Endodermal cell (in vitro differentiated cells): ENCODE data around the gene CD22. TPM values are rescaled to one million over a fixed set of nuclear protein-coding genes. Genes with fewer than 3 reads are reported as not detected.
"Not testable (repeated sequence)": the region's sequence is repeated elsewhere in the genome, so short reads cannot be mapped to it uniquely, and the experiment has no call there.

Experiments
- DNase-seq: peaks from one replicate; pipeline ENCODE4 v3.0.0-alpha.2; 2017
- H3K27ac ChIP-seq: 2 replicates; pipeline ENCODE4 v1.5.1; 2013; ENCODE audit warnings: mild to moderate bottlenecking, low read depth, low read length, moderate library complexity
- H3K27me3 ChIP-seq: 2 replicates; pipeline ENCODE4 v1.6.1; 2013; ENCODE audit warnings: mild to moderate bottlenecking, low read length, moderate library complexity; ENCODE audit not compliant: insufficient read depth, control insufficient read depth, poor library complexity, severe bottlenecking
- H3K36me3 ChIP-seq: 2 replicates; pipeline ENCODE4 v1.7.0; 2013; ENCODE audit warnings: mild to moderate bottlenecking, low read length, moderate library complexity; ENCODE audit not compliant: control insufficient read depth, insufficient read depth
- H3K4me1 ChIP-seq: one replicate; pipeline ENCODE4 v1.7.0; 2013; ENCODE audit warnings: low read length; ENCODE audit not compliant: control insufficient read depth, insufficient read depth
- H3K4me3 ChIP-seq: 2 replicates; pipeline ENCODE4 v1.5.1; 2013; ENCODE audit warnings: mild to moderate bottlenecking, low read length, moderate library complexity
- H3K9ac ChIP-seq: 2 replicates; pipeline ENCODE4 v1.6.1; 2013; ENCODE audit warnings: mild to moderate bottlenecking, low read length, moderate library complexity; ENCODE audit not compliant: poor library complexity, severe bottlenecking; ENCODE audit errors: extremely low read depth
- H3K9me3 ChIP-seq: 2 replicates; pipeline ENCODE4 v1.6.1; 2013; ENCODE audit warnings: mild to moderate bottlenecking, low read length, moderate library complexity; ENCODE audit not compliant: control insufficient read depth
- H3K27ac Mint-ChIP-seq: 2 replicates; pipeline ENCODE4 v1.8.0; 2020; ENCODE audit warnings: mixed read lengths
- H3K27me3 Mint-ChIP-seq: 2 replicates; pipeline ENCODE4 v1.8.0; 2021; ENCODE audit warnings: mild to moderate bottlenecking, mixed read lengths; ENCODE audit not compliant: insufficient read depth
- H3K36me3 Mint-ChIP-seq: 2 replicates; pipeline ENCODE4 v1.8.0; 2020; ENCODE audit warnings: low read depth, mixed read lengths
- H3K4me1 Mint-ChIP-seq: 2 replicates; pipeline ENCODE4 v1.8.0; 2020; ENCODE audit warnings: mixed read lengths
- H3K4me3 Mint-ChIP-seq: 2 replicates; pipeline ENCODE4 v1.8.0; 2020; ENCODE audit warnings: mild to moderate bottlenecking, moderate library complexity, mixed read lengths
- H3K9me3 Mint-ChIP-seq: 2 replicates; pipeline ENCODE4 v1.8.0; 2020; ENCODE audit warnings: mild to moderate bottlenecking, mixed read lengths
- CTCF ChIP-seq: fragments of 200-600 bp; sonication (generic); conservative IDR thresholded peaks from 2 replicates; pipeline ENCODE4 v1.5.0; 2021; ENCODE audit warnings: antibody characterized with exemption, mild to moderate bottlenecking
- WGBS, 2 experiments: methylation state at CpG; one replicate each; pipeline versions ENCODE4 v1.1.5 to v1.1.7; 2013; ENCODE audit warnings: missing lambda C conversion rate in 2 of 2, mixed read lengths in 1 of 2; ENCODE audit not compliant: insufficient coverage in 1 of 2, insufficient read length in 1 of 2; 5-methylcytosine and 5-hydroxymethylcytosine counted together
- total RNA-seq, 2 donors: library from RNA; stranded (reverse); fragmentation: NEBNext Ultra II Directional in 1 of 2; extraction: Animal tissue kit (Norgen Biotek cat#: 25700) in 1 of 2; gene quantifications; 2 replicates in 1 of 2; 3 replicates in 1 of 2; pipeline ENCODE4 v1.2.1, GENCODE V29; 2021

The CD22 gene
- total RNA-seq, 2 donors from 2014 or later = not detected

GRCh38 chr19:35358834-35359233 is 29.8 kb downstream of the CD22 start:
- not testable (repeated sequence) for H3K4me1 ChIP-seq, H3K27me3 Mint-ChIP-seq, H3K9ac ChIP-seq, H3K4me3 Mint-ChIP-seq, H3K4me1 Mint-ChIP-seq, H3K27ac ChIP-seq, H3K36me3 Mint-ChIP-seq, H3K36me3 ChIP-seq, H3K9me3 Mint-ChIP-seq, H3K27ac Mint-ChIP-seq, H3K27me3 ChIP-seq, DNase-seq, H3K9me3 ChIP-seq, H3K4me3 ChIP-seq
- 87% methylated on average over 6 of the region's 16 CpGs; no CpG with 5 or more reads in 1 of the 2 experiments for WGBS, 2 experiments
- TF ChIP-seq CTCF = peak; percentile 42

- H3K27me3 ChIP-seq, H3K4me3 ChIP-seq, H3K27me3 Mint-ChIP-seq, H3K36me3 ChIP-seq, H3K9ac ChIP-seq, H3K27ac ChIP-seq, H3K9me3 ChIP-seq, H3K36me3 Mint-ChIP-seq, H3K4me1 Mint-ChIP-seq, H3K4me1 ChIP-seq, H3K9me3 Mint-ChIP-seq, DNase-seq, H3K27ac Mint-ChIP-seq, H3K4me3 Mint-ChIP-seq: not testable (repeated sequence)
- 93% methylated on average over 16 of the region's 21 CpGs; no CpG with 5 or more reads in 1 of the 2 experiments for WGBS, 2 experiments
Observed at GRCh38 chr19:35359395-35359794, 30.4 kb downstream of the CD22 start.

- not testable (repeated sequence) for H3K9me3 Mint-ChIP-seq, H3K9me3 ChIP-seq, H3K4me3 Mint-ChIP-seq, H3K4me1 ChIP-seq, H3K4me3 ChIP-seq, H3K27me3 Mint-ChIP-seq, H3K36me3 Mint-ChIP-seq, H3K27ac Mint-ChIP-seq, H3K4me1 Mint-ChIP-seq, H3K27me3 ChIP-seq, H3K9ac ChIP-seq, H3K36me3 ChIP-seq, DNase-seq, H3K27ac ChIP-seq
- WGBS, 2 experiments = 92% methylated on average over 4 of the region's 5 CpGs; no CpG with 5 or more reads in 1 of the 2 experiments
Observed at GRCh38 chr19:35360081-35360480, 31.1 kb downstream of the CD22 start.

- Mint-ChIP-seq H3K36me3 (no peaks in the 10 kb centered on the region), H3K4me1 (peaks cover 2% of the 10 kb centered on the region), H3K9me3 (no peaks in the 10 kb centered on the region), H3K27ac (no peak overlapping the region), H3K4me3 (no peak overlapping the region), H3K27me3 (peaks cover 2% of the 10 kb centered on the region)
- H3K27ac ChIP-seq = no peak overlapping the region
- H3K9ac ChIP-seq = no peak overlapping the region
- no peaks in the 10 kb centered on the region for H3K36me3 ChIP-seq
- TF ChIP-seq CTCF = no peak
- no peak overlapping the region for H3K4me3 ChIP-seq
- no peaks in the 10 kb centered on the region for H3K4me1 ChIP-seq
- WGBS, 2 experiments = 84 to 90% methylated on average over 2 to 5 of the region's 5 CpGs
- H3K9me3 ChIP-seq = no peaks in the 10 kb centered on the region
- DNase-seq = no peak
- no peaks in the 10 kb centered on the region for H3K27me3 ChIP-seq
Observed at GRCh38 chr19:35360880-35361420, 32.0 kb downstream of the CD22 start.
